CD4-positive, alpha-beta T cell treated with Interleukin-4 for 4 hours (primary cell): Measurements from ENCODE around the gene UBE2J2.

ENCODE experiments used
- DNase-seq: peaks from one replicate; pipeline ENCODE4 v3.0.0-alpha.2; 2020

UBE2J2 gene

GRCh38 chr1:1279028-1279427 lies 5.4 kb upstream of the UBE2J2 start:
- no peak for DNase-seq

GRCh38 chr1:1278620-1279019 lies 5.0 kb upstream of the UBE2J2 start:
- no peak for DNase-seq

GRCh38 chr1:1275836-1276235 lies 2.2 kb upstream of the UBE2J2 start:
- no peak for DNase-seq

GRCh38 chr1:1274931-1275431 lies 1.3 kb upstream of the UBE2J2 start:
- DNase-seq: no peak

- DNase-seq: no peak
These were observed 761 bp upstream of the UBE2J2 start for GRCh38 chr1:1274299-1274930.

GRCh38 chr1:1273209-1273511 lies 494 bp downstream of the UBE2J2 start:
- DNase-seq: no peak

GRCh38 chr1:1272341-1273208 lies 1.1 kb downstream of the UBE2J2 start:
- no peak for DNase-seq

GRCh38 chr1:1270813-1271212 lies 2.8 kb downstream of the UBE2J2 start:
- no peak for DNase-seq

GRCh38 chr1:1268284-1268682 lies 5.4 kb downstream of the UBE2J2 start:
- no peak for DNase-seq

GRCh38 chr1:1267488-1268283 lies 6.0 kb downstream of the UBE2J2 start:
- no peak for DNase-seq

GRCh38 chr1:1264868-1265272 lies 8.8 kb downstream of the UBE2J2 start:
- DNase-seq: no peak

- DNase-seq: no peak
These were observed 9.6 kb downstream of the UBE2J2 start for GRCh38 chr1:1264026-1264425.

GRCh38 chr1:1262758-1263157 lies 10.9 kb downstream of the UBE2J2 start:
- no peak for DNase-seq

- no peak for DNase-seq
These were observed 11.6 kb downstream of the UBE2J2 start for GRCh38 chr1:1262071-1262470.

GRCh38 chr1:1260843-1261560 lies 12.7 kb downstream of the UBE2J2 start:
- no peak for DNase-seq

GRCh38 chr1:1259951-1260600 lies 13.6 kb downstream of the UBE2J2 start:
- no peak for DNase-seq

GRCh38 chr1:1259540-1259939 lies 14.1 kb downstream of the UBE2J2 start:
- DNase-seq: no peak

GRCh38 chr1:1259119-1259488 lies 14.6 kb downstream of the UBE2J2 start:
- no peak for DNase-seq

GRCh38 chr1:1256956-1257871 lies 16.4 kb downstream of the UBE2J2 start:
- no peak for DNase-seq

GRCh38 chr1:1255611-1256010 lies 18.0 kb downstream of the UBE2J2 start:
- DNase-seq: no peak

- no peak for DNase-seq
These were observed 18.6 kb downstream of the UBE2J2 start for GRCh38 chr1:1255078-1255477.

GRCh38 chr1:1254667-1254998 lies 19.0 kb downstream of the UBE2J2 start:
- DNase-seq: no peak
